ENCODE measurements around the gene DDX31.

Gene DDX31

GRCh38 chr9:132671620-132672412 lies 2.0 kb upstream of the DDX31 start:
- FAIRE-seq: no peak

GRCh38 chr9:132670457-132671391 lies 941 bp upstream of the DDX31 start, which contains the start of gene GTF3C4:
GTF3C4 (plus strand) TSS chr9:132670464; CDS start chr9:132670599, 135 bp downstream.
- no peak for FAIRE-seq

- no peak for FAIRE-seq
Observed at GRCh38 chr9:132669319-132669697, 475 bp downstream of the DDX31 start.

- FAIRE-seq: no peak
Observed at GRCh38 chr9:132663851-132664250, 5.9 kb downstream of the DDX31 start.

- no peak for FAIRE-seq
Observed at GRCh38 chr9:132663117-132663516, 6.7 kb downstream of the DDX31 start.

- FAIRE-seq: no peak
Observed at GRCh38 chr9:132662152-132662945, 7.4 kb downstream of the DDX31 start.

GRCh38 chr9:132656299-132656698 lies 13.5 kb downstream of the DDX31 start:
- no peak for FAIRE-seq

GRCh38 chr9:132651259-132651658 lies 18.5 kb downstream of the DDX31 start:
- FAIRE-seq: no peak

GRCh38 chr9:132648685-132649084 lies 21.1 kb downstream of the DDX31 start:
- FAIRE-seq: no peak

GRCh38 chr9:132648283-132648682 lies 21.5 kb downstream of the DDX31 start:
- no peak for FAIRE-seq

- no peak for FAIRE-seq
Observed at GRCh38 chr9:132647806-132648205, 22.0 kb downstream of the DDX31 start.

GRCh38 chr9:132647355-132647754 lies 22.4 kb downstream of the DDX31 start:
- no peak for FAIRE-seq

- FAIRE-seq: no peak
Observed at GRCh38 chr9:132646726-132647125, 23.1 kb downstream of the DDX31 start.

GRCh38 chr9:132645711-132646110 lies 24.1 kb downstream of the DDX31 start:
- FAIRE-seq: no peak

- no peak for FAIRE-seq
Observed at GRCh38 chr9:132645306-132645705, 24.5 kb downstream of the DDX31 start.

GRCh38 chr9:132644251-132644650 lies 25.5 kb downstream of the DDX31 start:
- no peak for FAIRE-seq

- no peak for FAIRE-seq
Observed at GRCh38 chr9:132641216-132641615, 28.6 kb downstream of the DDX31 start.

- no peak for FAIRE-seq
Observed at GRCh38 chr9:132639322-132639721, 30.5 kb downstream of the DDX31 start.

GRCh38 chr9:132638240-132638639 lies 31.5 kb downstream of the DDX31 start:
- no peak for FAIRE-seq

GRCh38 chr9:132637801-132638200 lies 32.0 kb downstream of the DDX31 start:
- no peak for FAIRE-seq

- FAIRE-seq: no peak
Observed at GRCh38 chr9:132637351-132637750, 32.4 kb downstream of the DDX31 start.

GRCh38 chr9:132634327-132634726 lies 35.5 kb downstream of the DDX31 start:
- no peak for FAIRE-seq
